SK-N-SH (cell line): ENCODE results near the gene PRR22. TPM values are rescaled to one million over a fixed set of nuclear protein-coding genes. Genes with fewer than 3 reads are reported as not detected.
A peak's percentile ranks its signal among the peaks of the same experiment; 100 is the strongest.

Experiments
- CTCF ChIA-PET: fragments of 300-600, 350-600 bp; formaldehyde crosslinking; extraction: SDS; loops from one replicate; lab custom pipeline; 2021; lab: Yijun Ruan, JAX
- POLR2A ChIA-PET: fragments of 350-600 bp; sonication (Branson Sonifier 250); formaldehyde crosslinking; extraction: SDS; loops from one replicate; lab custom pipeline; 2020; ENCODE audit warnings: antibody characterized with exemption, inconsistent platforms; lab: Yijun Ruan, JAX
- DNase-seq: peaks from one replicate; pipeline ENCODE4 v3.0.0; 2012
- H2AFZ ChIP-seq: fragments of 200-600 bp; sonication (generic); 2 replicates; pipeline ENCODE4 v1.8.1; 2016; ENCODE audit warnings: antibody characterized with exemption, mild to moderate bottlenecking, low read depth
- H3F3A ChIP-seq: fragments of 200-600 bp; sonication (generic); replicated peaks from 2 replicates; pipeline ENCODE3; 2016; ENCODE audit warnings: antibody characterized with exemption, mild to moderate bottlenecking; ENCODE audit not compliant: insufficient read depth
- H3K27ac ChIP-seq, 2 experiments: fragments of 200-500 bp in 1 of 2; fragments of 200-600 bp in 1 of 2; sonication (Bioruptor generic) in 1 of 2; sonication (generic), shearing (Covaris generic) in 1 of 2; 2 replicates each; pipeline versions ENCODE4 v1.5.1 to v1.6.1; 2014 to 2016; ENCODE audit warnings: low read depth in 2 of 2, inconsistent platforms in 1 of 2, low read length in 1 of 2, mild to moderate bottlenecking in 1 of 2, mixed read lengths in 1 of 2
- H3K27me3 ChIP-seq: fragments of 200-600 bp; sonication (generic), shearing (Covaris generic); 2 replicates; pipeline ENCODE4 v1.6.1; 2016; ENCODE audit warnings: mixed run types; ENCODE audit not compliant: insufficient read depth
- H3K36me3 ChIP-seq, 2 experiments: fragments of 200-500 bp in 1 of 2; fragments of 200-600 bp in 1 of 2; sonication (Bioruptor generic) in 1 of 2; sonication (generic) in 1 of 2; replicated peaks in 1 of 2; 2 replicates each; pipeline versions ENCODE3 to v1.5.1; 2014 to 2016; ENCODE audit warnings: low read length in 1 of 2, mild to moderate bottlenecking in 1 of 2; ENCODE audit not compliant: insufficient read depth in 2 of 2, control insufficient read depth in 1 of 2
- H3K4me1 ChIP-seq, 2 experiments: fragments of 200-500 bp in 1 of 2; fragments of 200-600 bp in 1 of 2; sonication (Bioruptor generic) in 1 of 2; sonication (generic), shearing (Covaris generic) in 1 of 2; 2 replicates each; pipeline versions ENCODE4 v1.5.1 to v1.6.1; 2014 to 2016; ENCODE audit warnings: low read depth in 1 of 2, low read length in 1 of 2, mixed run types in 1 of 2; ENCODE audit not compliant: insufficient read depth in 2 of 2, control insufficient read depth in 1 of 2
- H3K4me2 ChIP-seq: fragments of 200-600 bp; sonication (generic), shearing (Covaris generic); 2 replicates; pipeline ENCODE4 v1.6.1; 2017; ENCODE audit warnings: mixed run types
- H3K4me3 ChIP-seq, 2 experiments: fragments of 200-500 bp in 1 of 2; fragments of 200-600 bp in 1 of 2; sonication (Bioruptor generic) in 1 of 2; sonication (generic), shearing (Covaris generic) in 1 of 2; 2 replicates each; pipeline versions ENCODE4 v1.5.1 to v1.8.1; 2014 to 2016; ENCODE audit warnings: low read depth in 2 of 2, inconsistent platforms in 1 of 2, low read length in 1 of 2, mild to moderate bottlenecking in 1 of 2, mixed read lengths in 1 of 2, moderate library complexity in 1 of 2
- H3K79me2 ChIP-seq: fragments of 200-600 bp; sonication (generic); 2 replicates; pipeline ENCODE4 v1.8.1; 2017; ENCODE audit warnings: mild to moderate bottlenecking; ENCODE audit not compliant: insufficient read depth
- H3K9ac ChIP-seq: fragments of 200-600 bp; sonication (generic); 2 replicates; pipeline ENCODE4 v1.6.1; 2017; ENCODE audit warnings: mixed run types
- H3K9me2 ChIP-seq: fragments of 200-600 bp; sonication (generic); 2 replicates; pipeline ENCODE4 v1.6.1; 2017; ENCODE audit warnings: mixed run types
- H3K9me3 ChIP-seq: fragments of 200-600 bp; sonication (generic); 2 replicates; pipeline ENCODE4 v1.6.1; 2017; ENCODE audit warnings: mixed run types, mild to moderate bottlenecking, moderate library complexity
- H4K20me1 ChIP-seq: fragments of 200-600 bp; sonication (generic); 2 replicates; pipeline ENCODE4 v1.6.1; 2017; ENCODE audit warnings: mild to moderate bottlenecking, mixed run types; ENCODE audit not compliant: insufficient read depth
- CHD2 ChIP-seq: fragments of 150-350 bp; IDR thresholded peaks from 2 replicates; pipeline ENCODE4 v1.6.1; 2018; ENCODE audit warnings: low read length; ENCODE audit not compliant: partially characterized antibody
- EP300 ChIP-seq, 2 experiments: IDR thresholded peaks; 2 replicates each; pipeline versions ENCODE4 v1.4.0 to v1.6.1; 2012; ENCODE audit warnings: borderline replicate concordance in 1 of 2, low read depth in 1 of 2, low read length in 1 of 2
- FOSL2 ChIP-seq: IDR thresholded peaks from 2 replicates; pipeline ENCODE4 v1.4.0; 2012; ENCODE audit warnings: low read depth, mild to moderate bottlenecking, moderate library complexity, borderline replicate concordance
- FOXJ3 ChIP-seq: sonication (generic); formaldehyde crosslinking; IDR thresholded peaks from 2 replicates; pipeline ENCODE4 v1.5.1; 2020; ENCODE audit warnings: mild to moderate bottlenecking, missing genetic modification reagents
- GATA2 ChIP-seq: sonication (generic); formaldehyde crosslinking; IDR thresholded peaks from 2 replicates; pipeline ENCODE4 v1.5.0; 2020; ENCODE audit warnings: mild to moderate bottlenecking, missing genetic modification reagents
- JUND ChIP-seq: IDR thresholded peaks from 2 replicates; pipeline ENCODE4 v1.4.0; 2012
- MEF2A ChIP-seq: IDR thresholded peaks from 2 replicates; pipeline ENCODE4 v1.4.0; 2012; ENCODE audit warnings: low read depth, borderline replicate concordance
- MXI1 ChIP-seq: IDR thresholded peaks from 2 replicates; pipeline ENCODE4 v1.6.1; 2012; ENCODE audit warnings: mild to moderate bottlenecking, low read depth, low read length, improper control_type of control experiment
- NRF1 ChIP-seq: IDR thresholded peaks from 2 replicates; pipeline ENCODE4 v1.6.1; 2012; ENCODE audit warnings: low read depth, mild to moderate bottlenecking, low read length
- RAD21 ChIP-seq: IDR thresholded peaks from 2 replicates; pipeline ENCODE4 v1.6.1; 2012; ENCODE audit warnings: mild to moderate bottlenecking, low read length
- TAF1 ChIP-seq: IDR thresholded peaks from 2 replicates; pipeline ENCODE4 v1.6.1; 2012; ENCODE audit warnings: low read depth, mild to moderate bottlenecking, low read length, moderate library complexity, borderline replicate concordance
- TCF12 ChIP-seq: IDR thresholded peaks from 2 replicates; pipeline ENCODE4 v1.4.0; 2012
- WGBS: methylation state at CpG from one replicate; pipeline ENCODE4 v1.1.6; 2017; ENCODE audit warnings: low lambda C conversion rate; 5-methylcytosine and 5-hydroxymethylcytosine counted together
- polyA plus RNA-seq, 3 experiments: library from polyadenylated mRNA; depleted of rRNA; stranded (reverse); fragments of >200 nt; gene quantifications; 2 replicates each; pipeline ENCODE4 v1.2.3, GENCODE V29; 2012
- TF ChIP-seq, protein P1 (sequence below): fragments of 200-600 bp; sonication (generic); IDR thresholded peaks from 2 replicates; pipeline ENCODE4 v1.6.1; 2017; ENCODE audit warnings: antibody characterized with exemption, mild to moderate bottlenecking, moderate library complexity
- TF ChIP-seq, protein P2 (sequence below): IDR thresholded peaks from 2 replicates; pipeline ENCODE4 v1.4.0; 2012; ENCODE audit warnings: low read depth, borderline replicate concordance
- TF ChIP-seq, protein P3 (sequence below): IDR thresholded peaks from 2 replicates; pipeline ENCODE4 v1.4.0; 2012; ENCODE audit warnings: low read depth

Gene PRR22
- polyA plus RNA-seq, 1 of the 3 experiments (the other 2 are of a cell fraction), result 0.82 TPM

DNA sequence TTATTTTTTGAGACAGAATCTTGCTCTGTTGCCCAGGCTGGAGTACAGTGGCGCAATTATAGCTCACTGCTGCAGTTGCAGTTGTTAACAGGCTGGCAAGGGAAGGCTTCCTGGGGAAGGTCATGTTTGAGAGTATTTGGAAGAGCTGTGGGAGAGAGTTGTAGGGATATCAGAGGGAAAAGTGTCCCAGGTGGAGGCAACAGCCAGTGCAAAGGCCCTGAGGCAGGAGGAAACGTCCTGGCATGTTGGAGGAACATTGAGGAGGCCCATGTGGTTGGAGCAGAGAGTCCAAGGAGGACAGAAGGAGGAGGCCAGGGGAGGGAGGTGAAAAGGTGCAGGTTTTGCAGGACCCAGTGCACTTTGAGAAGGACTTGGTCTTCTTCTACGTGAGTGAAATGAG is 8.6 kb upstream of the PRR22 start:
- Histone ChIP-seq H4K20me1 (0 out of 2 replicates have a peak, but pooled peaks cover 5% of the 10 kb centered on the region), H3K79me2 (peaks cover 8% of the 10 kb centered on the region; the same call in 1 of the 2 replicates), H2AFZ (no peak overlapping the region), H3K36me3 (peaks cover 0 to 17% of the 10 kb centered on the region in 2 experiments), H3F3A (no peaks in the 10 kb centered on the region), H3K4me2 (no peak overlapping the region), H3K9me3 (no peaks in the 10 kb centered on the region), H3K9ac (no peak overlapping the region), H3K4me1 (peaks cover 0 to 11% of the 10 kb centered on the region in 2 experiments; a peak in 1 of 4 replicates), H3K4me3 (no peak overlapping the region), H3K27ac (no peak overlapping the region), H3K9me2 (no peaks in the 10 kb centered on the region), H3K27me3 (no peaks in the 10 kb centered on the region)
- no peak for TF ChIP-seq JUND
- TF ChIP-seq GATA2 (CRISPR knock-in tag), result no peak
- no peak for TF ChIP-seq FOSL2
- POLR2A ChIA-PET, result no interaction called here
- 94% methylated on average over 3 of the region's 3 CpGs for WGBS
- CTCF ChIA-PET, result interaction anchor here (0.8 to 4.0 kb wide), 7 partner anchors 9 to 589 kb away, joined by 3 to 25 read pairs (median 10); partner anchors contain the start of gene NRTN
- no peak for DNase-seq

DNA sequence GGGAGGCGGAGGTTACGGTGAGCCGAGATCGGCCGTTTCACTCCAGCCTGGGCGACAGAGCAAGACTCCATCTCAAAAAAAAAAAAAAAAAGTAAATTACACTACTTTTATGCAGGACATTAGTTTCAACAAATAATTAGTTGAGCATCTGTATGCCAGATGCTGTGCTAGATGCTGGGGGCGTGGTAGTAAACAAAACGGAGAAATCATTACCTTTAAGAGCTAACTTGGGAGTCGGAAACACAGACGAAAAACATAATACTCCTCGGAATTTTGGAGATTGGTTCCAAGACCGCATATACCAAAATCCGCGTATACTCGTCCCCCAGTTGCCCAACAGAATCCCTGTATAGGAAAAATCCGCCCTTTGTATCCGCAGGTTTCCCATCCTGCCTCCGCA is 7.7 kb upstream of the PRR22 start:
- peaks cover 0 to 8% of the 10 kb centered on the region in 2 experiments; a peak in 1 of 4 replicates for H3K4me1 ChIP-seq
- CTCF ChIA-PET, result interaction anchor here (2.9 to 4.0 kb wide), 2 partner anchors 12 to 230 kb away, joined by 12 to 25 read pairs; partner anchors contain the start of gene NRTN
- peaks cover 0 to 26% of the 10 kb centered on the region in 2 experiments for H3K36me3 ChIP-seq
- WGBS, result 93% methylated on average over 18 of the region's 18 CpGs
- H3K9me3 ChIP-seq, result no peaks in the 10 kb centered on the region
- H3K27ac ChIP-seq, result no peak overlapping the region
- no peaks in the 10 kb centered on the region for H3K27me3 ChIP-seq
- TF ChIP-seq MEF2A, result no peak
- TF ChIP-seq, all 33 proteins: peak for 0
- Histone ChIP-seq H3K9ac (no peak overlapping the region), H4K20me1 (0 out of 2 replicates have a peak, but pooled peaks cover 5% of the 10 kb centered on the region), H2AFZ (no peak overlapping the region), H3K4me2 (no peak overlapping the region), H3K9me2 (no peaks in the 10 kb centered on the region), H3F3A (no peaks in the 10 kb centered on the region), H3K79me2 (peaks cover 8% of the 10 kb centered on the region; the same call in 1 of the 2 replicates), H3K4me3 (no peak overlapping the region)
- POLR2A ChIA-PET, result no interaction called here
- DNase-seq, result no peak

DNA sequence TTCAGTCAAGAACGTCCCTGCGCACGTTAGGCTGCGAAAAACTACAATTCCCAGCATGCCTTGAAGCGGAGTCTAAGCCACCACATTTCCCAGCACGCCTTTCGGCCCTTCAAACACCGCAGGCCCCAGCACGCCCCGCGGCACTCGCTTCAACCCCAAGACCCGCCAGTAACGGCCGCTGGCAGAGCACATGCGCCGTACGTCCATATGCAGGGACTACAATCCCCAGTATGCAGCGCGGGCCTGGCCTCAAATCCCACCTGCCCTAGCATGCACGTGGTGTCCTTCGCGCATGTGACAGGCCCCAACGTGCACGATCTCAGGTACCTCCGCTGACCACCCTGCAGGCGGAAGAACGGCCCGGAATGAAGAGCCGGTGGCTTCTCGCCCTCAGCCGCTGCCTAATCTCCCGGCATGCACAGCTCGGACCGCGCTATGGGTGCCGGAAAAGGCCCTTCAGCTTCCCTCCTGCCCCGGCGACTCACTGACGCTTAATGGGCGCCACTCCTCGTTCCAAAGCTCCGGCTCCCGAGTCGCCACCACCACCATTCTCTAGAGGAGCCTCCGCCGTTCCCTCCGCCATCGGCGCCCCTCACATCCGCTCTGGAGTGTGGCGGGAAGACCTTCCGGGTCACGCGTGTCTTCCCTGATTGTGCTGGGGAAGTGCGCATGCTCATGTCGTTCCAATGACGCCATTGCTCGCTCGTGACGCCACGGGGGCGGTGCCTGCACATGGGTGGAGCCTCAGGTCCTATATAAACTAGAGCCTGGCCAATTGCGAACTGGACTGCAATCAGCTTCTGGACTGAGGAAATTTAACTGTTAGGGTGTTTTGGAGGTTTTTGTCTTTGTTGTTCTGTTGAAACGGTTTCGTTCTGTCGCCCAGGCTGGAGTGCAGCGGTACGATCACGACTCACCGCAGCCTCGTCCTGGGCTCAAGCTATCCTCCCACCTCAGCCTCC is 6.3 kb upstream of the PRR22 start, which contains the start of gene DUS3L:
Gene DUS3L, minus strand, starts transcription at position 605 of the 962 bp plus-strand sequence. Its CDS starts 22 bp downstream, at position 583.
- Histone ChIP-seq H3K9me3 (no peaks in the 10 kb centered on the region), H4K20me1 (0 out of 2 replicates have a peak, but pooled peaks cover 5% of the 10 kb centered on the region), H3F3A (no peaks in the 10 kb centered on the region), H3K9ac (peak within 1 kb of the TSS; percentile 92), H3K4me3 (peak within 1 kb of the TSS; percentile 73 to 97), H3K79me2 (peaks cover 8% of the 10 kb centered on the region; the same call in 1 of the 2 replicates), H3K27me3 (no peaks in the 10 kb centered on the region), H3K9me2 (no peaks in the 10 kb centered on the region), H2AFZ (peak within 1 kb of the TSS; percentile 93), H3K36me3 (peaks cover 0 to 39% of the 10 kb centered on the region in 2 experiments), H3K4me1 (peaks cover 0 to 8% of the 10 kb centered on the region in 2 experiments; a peak in 1 of 4 replicates), H3K4me2 (peak within 1 kb of the TSS; percentile 86), H3K27ac (peak within 1 kb of the TSS; percentile 90 to 95)
- 17% methylated on average over 47 of the region's 72 CpGs for WGBS
- DNase-seq, result peak; percentile 97
- POLR2A ChIA-PET, result interaction anchor here (0.6 to 1.3 kb wide), 5 partner anchors 8 to 325 kb away, joined by 3 to 5 read pairs (median 3); partner anchors contain the start of genes CATSPERD, LONP1, NDUFA11 and RPL36
- CTCF ChIA-PET, result interaction anchor here (0.7 to 2.9 kb wide), 5 partner anchors 9 to 232 kb away, joined by 3 to 12 read pairs (median 4); partner anchors contain the start of gene NRTN
- TF ChIP-seq, protein P1, sequence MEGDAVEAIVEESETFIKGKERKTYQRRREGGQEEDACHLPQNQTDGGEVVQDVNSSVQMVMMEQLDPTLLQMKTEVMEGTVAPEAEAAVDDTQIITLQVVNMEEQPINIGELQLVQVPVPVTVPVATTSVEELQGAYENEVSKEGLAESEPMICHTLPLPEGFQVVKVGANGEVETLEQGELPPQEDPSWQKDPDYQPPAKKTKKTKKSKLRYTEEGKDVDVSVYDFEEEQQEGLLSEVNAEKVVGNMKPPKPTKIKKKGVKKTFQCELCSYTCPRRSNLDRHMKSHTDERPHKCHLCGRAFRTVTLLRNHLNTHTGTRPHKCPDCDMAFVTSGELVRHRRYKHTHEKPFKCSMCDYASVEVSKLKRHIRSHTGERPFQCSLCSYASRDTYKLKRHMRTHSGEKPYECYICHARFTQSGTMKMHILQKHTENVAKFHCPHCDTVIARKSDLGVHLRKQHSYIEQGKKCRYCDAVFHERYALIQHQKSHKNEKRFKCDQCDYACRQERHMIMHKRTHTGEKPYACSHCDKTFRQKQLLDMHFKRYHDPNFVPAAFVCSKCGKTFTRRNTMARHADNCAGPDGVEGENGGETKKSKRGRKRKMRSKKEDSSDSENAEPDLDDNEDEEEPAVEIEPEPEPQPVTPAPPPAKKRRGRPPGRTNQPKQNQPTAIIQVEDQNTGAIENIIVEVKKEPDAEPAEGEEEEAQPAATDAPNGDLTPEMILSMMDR, result no peak
- TF ChIP-seq TCF12 (no peak), NRF1 (peak; percentile 90), FOSL2 (no peak), EP300 (IDR thresholded peaks at IDR 0.05; ENCODE audit: borderline replicate concordance in 1 of 2, low read depth in 1 of 2, low read length in 1 of 2) (no peak), MXI1 (peak; percentile 99), CHD2 (peak; percentile 87), FOXJ3 (CRISPR knock-in tag) (no peak), RAD21 (no peak), TAF1 (peak; percentile 75; the same call in 1 of the 2 replicates)
- TF ChIP-seq, protein P2, sequence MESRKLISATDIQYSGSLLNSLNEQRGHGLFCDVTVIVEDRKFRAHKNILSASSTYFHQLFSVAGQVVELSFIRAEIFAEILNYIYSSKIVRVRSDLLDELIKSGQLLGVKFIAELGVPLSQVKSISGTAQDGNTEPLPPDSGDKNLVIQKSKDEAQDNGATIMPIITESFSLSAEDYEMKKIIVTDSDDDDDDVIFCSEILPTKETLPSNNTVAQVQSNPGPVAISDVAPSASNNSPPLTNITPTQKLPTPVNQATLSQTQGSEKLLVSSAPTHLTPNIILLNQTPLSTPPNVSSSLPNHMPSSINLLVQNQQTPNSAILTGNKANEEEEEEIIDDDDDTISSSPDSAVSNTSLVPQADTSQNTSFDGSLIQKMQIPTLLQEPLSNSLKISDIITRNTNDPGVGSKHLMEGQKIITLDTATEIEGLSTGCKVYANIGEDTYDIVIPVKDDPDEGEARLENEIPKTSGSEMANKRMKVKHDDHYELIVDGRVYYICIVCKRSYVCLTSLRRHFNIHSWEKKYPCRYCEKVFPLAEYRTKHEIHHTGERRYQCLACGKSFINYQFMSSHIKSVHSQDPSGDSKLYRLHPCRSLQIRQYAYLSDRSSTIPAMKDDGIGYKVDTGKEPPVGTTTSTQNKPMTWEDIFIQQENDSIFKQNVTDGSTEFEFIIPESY, result peak; percentile 43; the same call in 1 of the 2 replicates
- TF ChIP-seq, protein P3, sequence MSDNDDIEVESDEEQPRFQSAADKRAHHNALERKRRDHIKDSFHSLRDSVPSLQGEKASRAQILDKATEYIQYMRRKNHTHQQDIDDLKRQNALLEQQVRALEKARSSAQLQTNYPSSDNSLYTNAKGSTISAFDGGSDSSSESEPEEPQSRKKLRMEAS, result peak; percentile 99
